HPDE6-E6E7 (cell line): ENCODE data around the gene POU2AF1.

Source experiments
- DNase-seq: peaks from one replicate; pipeline ENCODE4 v3.0.0; 2011; ENCODE audit warnings: missing footprints; ENCODE audit errors: extremely low spot score

Gene POU2AF1

DNA sequence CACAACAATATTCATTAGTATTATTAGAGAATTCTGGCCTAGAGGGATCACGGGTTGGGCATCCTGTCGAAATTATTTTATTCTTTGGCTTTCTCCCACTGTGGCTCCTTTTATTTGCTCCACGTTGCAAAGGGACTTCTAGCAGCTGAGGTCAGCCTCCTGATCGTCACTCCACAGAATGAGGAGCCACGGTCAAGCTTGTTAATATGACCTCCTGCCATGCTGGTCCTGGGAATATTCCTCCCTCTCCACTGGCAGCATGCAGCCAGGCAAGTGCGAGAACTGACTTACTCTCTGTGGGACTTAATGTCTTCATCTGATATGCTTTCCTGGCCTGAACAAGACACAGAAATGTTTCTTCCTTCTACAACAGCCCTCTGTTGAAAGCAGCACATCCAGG is 59.8 kb downstream of the POU2AF1 start:
- DNase-seq, result no peak

DNA sequence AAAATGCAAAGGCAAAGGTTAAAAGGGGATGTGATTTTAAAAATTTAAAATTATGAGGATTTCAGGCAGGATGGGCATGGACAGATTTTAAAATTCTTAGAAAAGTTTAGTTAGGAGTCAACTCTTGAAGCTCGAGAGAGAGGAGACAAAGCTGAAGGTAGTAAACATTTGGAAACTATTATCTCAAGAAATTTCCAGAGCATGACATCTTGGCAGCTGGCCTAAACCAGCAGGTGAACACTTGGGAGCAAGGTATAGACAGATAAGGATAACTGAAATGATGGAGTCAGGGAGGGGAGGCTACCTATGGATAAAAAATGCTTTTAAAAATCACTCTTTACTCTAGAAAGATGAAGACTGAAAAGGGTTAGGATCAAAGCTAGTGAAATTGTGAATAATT is 67.0 kb downstream of the POU2AF1 start:
- DNase-seq, result no peak

DNA sequence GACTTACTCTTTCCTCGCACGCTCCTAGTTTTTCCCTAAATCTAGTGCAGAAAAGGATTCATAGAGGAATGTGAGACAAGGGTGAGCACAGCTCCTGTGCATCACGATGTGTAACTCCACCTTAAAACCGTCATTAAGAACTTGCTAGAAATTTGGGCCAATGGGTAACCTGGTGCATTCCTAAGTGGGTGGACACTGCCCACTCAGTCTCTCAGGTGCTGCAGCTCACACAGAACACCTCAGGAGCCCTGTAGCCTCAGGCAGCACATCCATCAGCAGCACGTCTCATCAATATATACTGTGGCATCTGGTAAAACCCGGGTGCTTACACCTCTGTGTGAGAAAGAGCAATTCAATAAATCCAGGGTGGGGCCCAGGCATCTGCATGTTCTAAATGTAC is 68.4 kb downstream of the POU2AF1 start:
- DNase-seq, result no peak

DNA sequence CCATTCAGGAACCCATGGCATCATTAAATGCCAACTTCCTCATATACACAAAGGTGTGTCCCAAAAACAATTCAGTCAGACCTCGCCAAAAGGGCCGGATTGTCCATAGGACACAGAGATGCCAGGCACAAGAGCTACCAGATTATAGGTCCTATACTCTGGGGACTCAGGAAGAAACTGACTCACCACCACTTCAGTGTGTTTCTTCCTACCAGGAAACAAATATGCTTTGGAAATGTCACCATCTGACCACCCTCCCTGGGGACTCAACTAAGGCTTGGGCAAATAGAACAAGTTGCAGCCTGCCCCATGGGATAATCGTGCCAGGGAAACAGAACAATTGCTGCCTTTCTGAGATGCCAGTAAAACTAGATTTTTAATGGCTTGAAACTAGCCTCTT is 69.0 kb downstream of the POU2AF1 start:
- DNase-seq, result no peak

DNA sequence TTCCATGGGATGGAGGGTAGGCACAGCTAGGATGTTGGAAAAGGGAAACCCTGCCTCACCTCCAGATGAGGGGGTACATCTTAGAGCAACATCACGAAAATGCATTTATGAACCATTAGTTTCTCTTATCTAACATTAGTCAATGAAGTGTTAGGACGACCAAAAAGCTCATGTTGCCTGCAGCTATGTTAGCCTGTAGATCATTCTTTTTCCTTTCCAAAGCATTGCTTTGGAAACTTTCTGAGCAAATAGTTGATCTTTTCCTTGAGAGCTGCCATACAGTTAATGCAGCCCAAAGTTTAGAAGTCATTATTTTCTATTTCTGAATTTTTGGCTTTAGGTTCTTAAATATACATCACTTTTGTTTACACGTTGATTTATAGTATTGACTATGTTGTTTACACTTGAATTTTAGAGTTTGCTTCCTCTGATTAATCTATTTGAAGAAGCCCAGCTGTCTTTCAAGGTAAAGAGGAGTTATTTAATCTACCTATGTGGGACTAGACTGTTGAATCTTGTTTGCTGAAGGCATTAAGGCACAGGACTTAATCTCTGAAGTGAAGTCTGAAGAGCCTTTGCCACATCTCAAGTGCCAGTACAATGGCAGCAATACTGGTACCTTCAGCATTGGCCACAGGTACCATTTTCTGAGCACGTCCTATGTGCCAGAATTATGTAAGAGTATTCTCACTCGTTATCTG is 69.7 kb downstream of the POU2AF1 start:
- no peak for DNase-seq

DNA sequence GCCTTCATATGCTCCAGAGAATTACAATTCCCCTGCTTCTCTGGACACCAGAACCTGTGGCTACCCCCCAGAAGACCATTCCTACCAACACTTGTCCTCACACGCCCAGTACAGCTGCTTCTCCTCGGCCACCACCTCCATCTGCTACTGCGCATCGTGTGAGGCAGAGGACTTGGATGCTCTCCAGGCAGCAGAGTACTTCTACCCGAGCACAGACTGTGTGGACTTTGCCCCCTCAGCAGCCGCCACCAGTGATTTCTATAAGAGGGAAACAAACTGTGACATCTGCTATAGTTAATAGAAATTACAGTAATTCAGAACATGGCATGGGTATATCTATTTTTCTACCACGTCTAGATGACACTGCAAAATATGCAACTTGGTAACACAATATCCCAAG is 70.9 kb downstream of the POU2AF1 start:
- DNase-seq, result no peak

DNA sequence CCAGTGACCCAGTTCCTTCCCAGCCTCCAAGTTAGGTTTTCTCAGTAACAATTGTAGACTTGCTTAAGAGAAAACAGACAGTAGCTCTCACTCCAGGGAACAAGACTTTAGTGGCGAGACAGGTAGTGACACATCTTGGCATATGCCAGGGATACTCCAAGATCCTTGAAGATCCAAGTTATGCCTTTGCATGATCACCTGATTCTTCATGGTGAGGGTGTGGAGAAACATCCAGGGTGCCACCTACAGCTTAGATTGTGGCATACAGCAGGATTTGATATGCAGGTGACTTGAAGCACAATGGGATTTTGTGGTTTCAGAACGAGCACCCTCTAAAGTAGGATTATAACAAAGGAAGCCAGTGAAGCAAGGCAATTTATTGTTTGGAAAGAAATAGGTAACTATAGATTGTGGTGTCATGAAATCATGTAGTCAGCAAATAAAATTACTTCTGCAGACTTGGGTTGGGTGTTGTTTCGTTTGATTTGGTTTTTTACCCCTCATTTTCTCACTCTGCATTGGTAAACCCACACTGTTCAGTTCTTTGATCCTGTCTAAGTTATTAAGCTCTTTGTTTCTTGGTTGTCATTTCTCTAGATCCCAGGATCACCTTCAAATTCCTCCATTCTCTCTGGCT is 71.5 kb downstream of the POU2AF1 start:
- DNase-seq, result no peak

DNA sequence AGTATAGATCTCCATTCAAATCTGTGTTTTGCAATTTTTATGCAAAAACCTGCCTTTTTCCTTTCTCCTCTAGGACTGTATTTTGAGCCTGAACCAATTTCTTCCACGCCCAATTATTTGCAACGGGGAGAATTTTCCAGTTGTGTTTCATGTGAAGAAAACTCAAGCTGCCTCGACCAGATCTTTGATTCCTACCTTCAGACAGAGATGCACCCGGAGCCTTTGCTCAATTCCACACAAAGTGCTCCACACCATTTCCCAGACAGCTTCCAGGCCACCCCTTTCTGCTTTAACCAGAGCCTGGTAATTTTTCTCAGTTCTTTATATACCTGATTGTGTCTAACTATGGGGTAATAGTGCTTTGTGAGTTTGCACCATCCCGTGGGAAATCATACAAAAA is 72.8 kb downstream of the POU2AF1 start:
- no peak for DNase-seq

DNA sequence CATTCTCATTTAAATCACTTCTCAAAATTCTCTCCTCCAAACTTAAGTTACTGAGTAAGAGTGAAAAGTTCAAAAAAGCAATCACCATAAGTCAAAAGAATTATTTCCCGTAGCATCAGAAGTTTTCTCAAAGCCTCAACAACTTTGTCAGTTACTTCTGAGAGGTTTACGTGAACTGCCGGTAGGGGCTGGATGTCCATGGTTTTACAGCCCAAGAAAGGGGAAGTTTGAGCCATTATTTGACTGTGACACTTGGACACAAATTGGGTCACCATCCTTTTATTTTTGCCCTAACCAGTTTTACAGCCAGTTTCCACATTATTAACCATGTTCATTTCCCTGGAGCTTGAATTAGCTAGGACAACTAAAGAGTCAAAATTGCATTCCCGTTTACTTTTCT is 73.2 kb downstream of the POU2AF1 start:
- DNase-seq, result no peak

DNA sequence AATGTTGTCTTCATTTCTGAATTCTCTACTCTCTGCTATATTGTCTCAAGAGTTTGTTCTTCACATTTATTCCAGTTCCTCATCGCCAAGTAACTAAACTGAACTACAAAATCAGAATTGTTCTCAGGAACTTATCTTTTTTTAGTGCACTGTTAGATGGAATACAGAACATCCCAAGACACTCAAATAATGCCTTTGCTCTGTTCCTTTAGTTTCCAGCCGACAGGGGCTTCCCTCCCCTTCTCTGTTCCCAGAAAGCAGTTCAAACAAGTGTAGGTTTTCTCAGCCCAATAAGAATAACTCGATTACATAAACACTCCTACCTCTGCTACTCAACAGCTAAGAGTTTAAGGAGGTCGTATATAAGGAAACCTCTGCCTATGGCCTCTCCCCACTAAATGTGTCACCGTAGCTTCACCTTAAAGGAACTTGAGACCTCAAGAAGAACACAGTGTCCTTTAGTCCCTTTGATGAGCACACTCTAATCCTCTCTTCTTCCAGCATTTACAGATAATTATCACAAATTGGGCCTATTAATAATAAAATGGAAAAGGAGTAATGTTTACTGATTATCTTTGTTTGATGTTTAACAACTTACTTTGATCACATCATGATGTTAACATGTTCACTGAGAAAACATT is 73.8 kb downstream of the POU2AF1 start:
- no peak for DNase-seq

DNA sequence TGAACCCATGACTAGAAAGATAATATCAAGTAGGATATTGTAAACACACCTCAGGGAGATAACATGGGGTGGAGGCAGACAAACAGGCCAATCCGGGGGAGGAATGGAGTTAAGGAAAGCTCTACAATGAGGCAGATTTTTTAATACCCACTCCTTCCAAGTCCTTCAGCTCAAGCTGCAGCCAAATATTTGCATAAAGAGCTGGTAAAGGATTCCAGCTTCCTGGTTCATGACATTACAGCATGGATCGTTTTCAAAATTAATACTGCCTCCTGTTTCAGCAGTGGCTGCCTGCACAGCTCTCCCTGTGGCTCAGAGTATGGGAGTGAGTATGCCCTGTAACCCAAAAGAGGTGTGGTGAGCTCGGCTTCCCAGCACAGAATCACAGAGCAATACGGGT is 75.6 kb downstream of the POU2AF1 start:
- DNase-seq, result no peak

DNA sequence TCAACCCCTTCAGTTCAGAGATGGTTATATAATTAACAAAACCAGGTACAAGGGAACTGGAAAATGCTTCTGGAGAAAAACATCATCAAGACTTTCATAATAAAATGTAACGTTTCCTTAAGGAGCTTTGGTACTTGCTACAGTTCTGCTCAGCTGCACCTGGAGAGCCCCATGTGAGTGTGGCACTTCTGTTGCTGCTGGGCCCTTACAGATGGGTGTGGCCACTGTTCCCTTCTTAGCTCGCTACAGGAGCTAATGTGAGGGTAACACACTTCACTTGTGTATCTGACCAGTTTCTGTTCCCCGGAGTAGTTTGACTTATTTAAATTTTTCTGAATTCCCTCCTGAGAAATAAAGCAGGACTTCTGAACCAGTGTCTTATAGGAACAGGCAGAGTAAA is 76.8 kb downstream of the POU2AF1 start:
- DNase-seq, result no peak
